NB4 (cell line): ENCODE data around the gene MRPL28.
"Not testable (repeated sequence)": the region's sequence is repeated elsewhere in the genome, so short reads cannot be mapped to it uniquely, and the experiment has no call there.

ENCODE experiments used
- DNase-seq: peaks from one replicate; pipeline ENCODE4 v3.0.0; 2010; ENCODE audit warnings: low read depth
- H3K4me3 ChIP-seq: one replicate; pipeline ENCODE4 v1.5.1; 2011; ENCODE audit warnings: mild to moderate bottlenecking, low read depth, low read length, moderate library complexity
- MYC ChIP-seq: IDR thresholded peaks from 2 replicates; pipeline ENCODE4 v1.6.1; 2011; ENCODE audit warnings: low read depth, low read length
- POLR2A ChIP-seq: IDR thresholded peaks from 2 replicates; pipeline ENCODE4 v1.6.1; 2011; ENCODE audit warnings: mild to moderate bottlenecking; ENCODE audit not compliant: insufficient read length; ENCODE audit errors: extremely low read depth
- TF ChIP-seq, protein P1 (sequence below): IDR thresholded peaks from 2 replicates; pipeline ENCODE4 v1.6.1; 2011; ENCODE audit warnings: low read depth, low read length
- TF ChIP-seq, protein P2 (sequence below): IDR thresholded peaks from one replicate; pipeline ENCODE4 v1.5.1; 2012; ENCODE audit warnings: low read depth, low read length

The MRPL28 gene

DNA sequence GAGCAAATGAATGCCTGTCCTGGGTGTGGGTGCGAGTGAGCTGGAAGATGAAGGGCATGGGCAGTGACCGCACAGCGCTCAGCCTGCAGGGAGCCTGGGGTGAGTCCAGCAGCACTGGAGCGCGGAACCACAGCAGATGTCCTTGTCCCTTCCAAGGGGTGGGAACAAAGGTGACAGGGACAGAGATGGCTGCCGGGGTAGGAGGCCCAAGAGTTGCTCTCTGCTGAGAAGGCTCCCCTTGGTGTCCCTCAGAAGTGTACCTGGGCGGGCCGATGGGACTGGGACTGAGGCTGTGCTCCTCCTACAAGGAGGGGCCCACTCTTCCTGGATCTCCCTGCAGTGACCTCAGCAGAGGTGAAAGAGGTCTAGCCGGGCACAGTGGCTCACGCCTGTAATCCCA is 19.0 kb upstream of the MRPL28 start:
- H3K4me3 ChIP-seq = no peak overlapping the region
- TF ChIP-seq, protein P1, sequence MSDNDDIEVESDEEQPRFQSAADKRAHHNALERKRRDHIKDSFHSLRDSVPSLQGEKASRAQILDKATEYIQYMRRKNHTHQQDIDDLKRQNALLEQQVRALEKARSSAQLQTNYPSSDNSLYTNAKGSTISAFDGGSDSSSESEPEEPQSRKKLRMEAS = no peak
- TF ChIP-seq POLR2A = no peak
- TF ChIP-seq, protein P2, sequence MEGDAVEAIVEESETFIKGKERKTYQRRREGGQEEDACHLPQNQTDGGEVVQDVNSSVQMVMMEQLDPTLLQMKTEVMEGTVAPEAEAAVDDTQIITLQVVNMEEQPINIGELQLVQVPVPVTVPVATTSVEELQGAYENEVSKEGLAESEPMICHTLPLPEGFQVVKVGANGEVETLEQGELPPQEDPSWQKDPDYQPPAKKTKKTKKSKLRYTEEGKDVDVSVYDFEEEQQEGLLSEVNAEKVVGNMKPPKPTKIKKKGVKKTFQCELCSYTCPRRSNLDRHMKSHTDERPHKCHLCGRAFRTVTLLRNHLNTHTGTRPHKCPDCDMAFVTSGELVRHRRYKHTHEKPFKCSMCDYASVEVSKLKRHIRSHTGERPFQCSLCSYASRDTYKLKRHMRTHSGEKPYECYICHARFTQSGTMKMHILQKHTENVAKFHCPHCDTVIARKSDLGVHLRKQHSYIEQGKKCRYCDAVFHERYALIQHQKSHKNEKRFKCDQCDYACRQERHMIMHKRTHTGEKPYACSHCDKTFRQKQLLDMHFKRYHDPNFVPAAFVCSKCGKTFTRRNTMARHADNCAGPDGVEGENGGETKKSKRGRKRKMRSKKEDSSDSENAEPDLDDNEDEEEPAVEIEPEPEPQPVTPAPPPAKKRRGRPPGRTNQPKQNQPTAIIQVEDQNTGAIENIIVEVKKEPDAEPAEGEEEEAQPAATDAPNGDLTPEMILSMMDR = no peak
- TF ChIP-seq MYC = no peak
- no peak for DNase-seq

DNA sequence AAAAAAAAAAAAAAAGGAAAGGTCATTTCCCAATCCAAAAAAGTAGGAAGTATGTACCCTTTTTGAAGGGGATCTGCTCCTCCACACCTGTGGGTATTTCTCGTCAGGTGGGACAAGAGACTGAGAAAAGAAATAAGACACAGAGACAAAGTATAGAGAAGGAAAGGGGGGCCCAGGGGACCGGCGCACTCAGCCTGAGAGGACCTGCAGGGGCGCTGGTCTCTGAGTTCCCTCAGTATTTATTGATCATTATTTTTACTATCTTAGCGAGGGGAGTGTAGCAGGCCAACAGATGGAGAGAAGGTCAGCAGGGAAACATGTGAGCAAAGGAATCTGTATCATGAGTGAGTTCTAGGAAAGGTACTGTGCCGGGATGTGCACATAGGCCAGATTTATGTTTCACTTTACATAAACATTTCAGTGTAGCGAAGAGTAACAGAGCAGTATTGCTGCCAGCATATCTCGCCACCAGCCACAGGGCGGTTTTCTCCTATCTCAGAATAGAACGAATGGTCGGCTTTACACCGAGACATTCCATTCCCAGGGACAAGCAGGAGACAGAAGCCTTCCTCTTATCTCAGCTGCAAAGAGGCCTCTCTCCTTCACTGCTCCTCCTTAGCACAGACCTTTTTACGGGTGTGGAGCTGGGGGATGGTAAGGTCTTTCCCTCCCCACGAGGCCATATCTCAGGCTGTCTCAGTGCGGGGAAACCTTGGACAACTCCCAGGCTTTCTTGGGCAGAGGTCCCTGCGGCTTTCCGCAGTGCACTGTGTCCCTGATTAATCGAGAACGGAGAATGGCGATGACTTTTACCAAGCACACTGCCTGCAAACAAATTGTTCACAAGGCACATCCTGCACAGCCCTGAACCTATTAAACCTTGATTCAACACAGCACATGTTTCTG is 17.7 kb upstream of the MRPL28 start:
- DNase-seq, H3K4me3 ChIP-seq: not testable (repeated sequence)

DNA sequence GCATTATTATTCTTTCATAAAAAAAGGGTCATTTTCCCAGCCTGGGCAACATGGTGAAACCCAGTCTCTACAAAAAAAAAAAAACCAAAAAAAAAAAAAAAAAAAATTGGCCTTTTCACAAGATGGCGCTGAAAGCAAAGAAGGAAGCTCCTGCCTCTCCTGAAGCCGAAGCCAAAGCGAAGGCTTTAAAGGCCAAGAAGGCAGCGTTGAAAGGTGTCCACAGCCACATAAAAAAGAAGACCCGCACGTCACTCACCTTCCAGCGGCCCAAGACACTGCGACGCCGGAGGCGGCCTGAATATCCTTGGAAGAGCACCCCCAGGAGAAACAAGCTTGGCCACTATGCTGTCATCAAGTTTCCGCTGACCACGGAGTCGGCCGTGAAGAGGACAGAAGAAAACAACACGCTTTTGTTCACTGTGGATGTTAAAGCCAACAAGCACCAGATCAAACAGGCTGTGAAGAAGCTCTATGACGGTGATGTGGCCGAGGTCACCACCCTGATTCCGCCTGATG is 16.4 kb upstream of the MRPL28 start:
- no peak for DNase-seq
- no peak overlapping the region for H3K4me3 ChIP-seq
- TF ChIP-seq, protein P1 = no peak
- TF ChIP-seq, protein P2 = no peak
- no peak for TF ChIP-seq MYC
- TF ChIP-seq POLR2A = no peak

DNA sequence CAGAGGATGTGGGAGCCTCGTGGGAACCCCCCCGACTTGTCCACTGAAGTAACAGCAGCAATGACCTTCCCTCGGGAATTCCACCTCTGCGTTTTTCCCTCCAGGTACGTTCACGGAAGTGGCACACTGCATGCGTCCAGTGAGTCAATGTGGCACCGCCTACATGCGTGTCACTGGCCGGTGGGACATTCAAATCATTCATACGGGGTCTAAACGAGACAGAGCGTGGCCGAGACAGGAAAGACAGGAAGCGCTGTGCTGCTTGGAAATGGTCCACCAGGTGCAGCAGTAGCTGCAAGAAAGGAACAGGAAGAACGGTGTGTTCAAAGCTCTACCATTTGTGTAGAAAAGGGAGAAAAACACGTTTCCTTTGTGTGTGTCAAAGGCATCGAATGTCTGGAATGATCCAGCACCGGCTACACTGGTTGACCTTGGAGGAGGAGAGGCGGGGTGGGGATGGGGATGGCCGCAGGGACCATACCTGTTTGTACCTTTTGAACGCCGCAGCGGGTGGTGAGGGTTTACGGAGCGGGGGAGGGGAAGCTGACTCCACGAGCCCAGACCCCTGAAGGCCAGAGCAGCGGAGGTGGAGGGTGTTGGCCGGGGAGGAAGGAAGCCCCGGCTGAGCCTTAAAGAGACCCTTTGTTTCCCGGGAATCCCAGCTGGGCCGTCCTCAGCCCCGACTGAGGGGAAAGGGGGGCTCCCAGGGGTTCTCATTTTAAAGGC is 13.2 kb upstream of the MRPL28 start:
- TF ChIP-seq, protein P1 = no peak
- TF ChIP-seq, protein P2 = no peak
- no peak for TF ChIP-seq MYC
- no peak for TF ChIP-seq POLR2A
- H3K4me3 ChIP-seq = no peak overlapping the region
- DNase-seq = no peak

DNA sequence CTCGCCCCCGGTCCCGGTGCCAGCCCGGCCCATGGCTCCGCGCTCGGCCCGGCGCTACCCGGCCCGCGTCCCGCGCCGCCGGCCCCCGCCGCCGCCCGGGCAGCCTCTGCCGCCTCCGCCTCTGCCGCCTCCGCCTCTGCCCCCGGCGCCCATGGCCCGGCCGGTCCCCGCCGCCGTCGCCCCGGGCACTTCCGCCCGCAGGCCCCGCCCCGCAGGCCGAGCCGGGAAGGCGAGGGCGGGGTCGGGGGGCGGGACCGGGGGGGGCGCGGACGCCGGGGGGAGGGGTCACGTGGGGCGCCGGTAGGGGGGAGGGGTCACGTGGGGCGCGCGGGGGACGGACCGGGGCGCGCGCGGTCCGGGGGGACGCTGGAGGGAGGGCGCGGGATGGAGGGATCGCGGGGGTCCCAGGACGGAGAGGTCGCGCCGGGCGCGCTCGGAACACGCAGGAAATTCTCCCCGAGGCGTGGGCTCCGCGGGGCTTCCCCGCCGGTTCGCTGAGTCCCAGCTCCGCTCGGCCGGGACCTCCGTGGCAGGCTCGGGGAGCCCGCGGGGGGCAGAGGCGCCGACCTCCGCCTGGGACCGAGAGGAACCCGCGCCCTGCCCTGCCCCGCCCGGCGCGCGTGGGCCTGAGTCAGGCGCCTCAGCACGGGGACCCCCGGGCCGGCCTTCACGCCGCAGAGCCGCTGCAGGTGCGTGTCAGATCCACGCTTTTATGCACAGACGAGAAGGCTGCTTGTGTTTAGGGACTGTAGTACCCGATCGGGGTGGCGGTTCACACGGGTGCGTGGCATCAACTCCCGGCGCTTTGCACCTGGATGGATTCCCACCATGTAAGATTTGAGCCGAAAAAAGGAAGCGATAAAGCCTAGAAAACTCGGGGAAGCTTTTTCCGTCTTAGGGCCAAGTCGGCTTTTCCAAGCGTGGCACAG is 11.7 kb upstream of the MRPL28 start, which contains the start of gene PGAP6:
Gene PGAP6 (minus strand): TSS at position 190 of the 929 bp plus-strand sequence. CDS start 157 bp downstream, at position 33.
- TF ChIP-seq MYC = no peak
- TF ChIP-seq, protein P2 = no peak
- TF ChIP-seq, protein P1 = no peak
- TF ChIP-seq POLR2A = peak; percentile 16
- DNase-seq = peak; percentile 58
- H3K4me3 ChIP-seq = peak within 1 kb of the TSS; percentile 49
